HepG2 (cell line): ENCODE data around the gene NRL. TPM values are rescaled to one million over a fixed set of nuclear protein-coding genes. Genes with fewer than 3 reads are reported as not detected.

ENCODE experiments used
- AHR ChIP-seq: IDR thresholded peaks from 2 replicates; pipeline ENCODE4 v1.6.1; 2018; ENCODE audit warnings: missing genetic modification reagents, missing compliant biosample characterization
- AKNA ChIP-seq: sonication (generic); formaldehyde crosslinking; IDR thresholded peaks from 2 replicates; pipeline ENCODE4 v1.4.0; 2020; ENCODE audit warnings: missing genetic modification reagents, borderline replicate concordance
- ATM ChIP-seq: fragments of 450-650 bp; IDR thresholded peaks from 2 replicates; pipeline ENCODE4 v1.7.1; 2017; ENCODE audit warnings: mild to moderate bottlenecking, borderline replicate concordance
- EEA1 ChIP-seq: sonication (generic); formaldehyde crosslinking; IDR thresholded peaks from 2 replicates; pipeline ENCODE4 v1.5.1; 2020; ENCODE audit warnings: mild to moderate bottlenecking, missing genetic modification reagents, borderline replicate concordance
- ELF3 ChIP-seq: IDR thresholded peaks from 2 replicates; pipeline ENCODE4 v1.6.1; 2016; ENCODE audit warnings: missing genetic modification reagents, missing compliant biosample characterization
- ETS1 ChIP-seq: sonication (generic); formaldehyde crosslinking; IDR thresholded peaks from 2 replicates; pipeline ENCODE4 v1.4.0; 2020; ENCODE audit warnings: missing genetic modification reagents
- HCFC1 ChIP-seq: fragments of 150-350 bp; IDR thresholded peaks from 2 replicates; pipeline ENCODE4 v1.6.1; 2014; ENCODE audit warnings: low read depth, low read length
- HNF1A ChIP-seq, 2 experiments: sonication (generic) in 1 of 2; formaldehyde crosslinking in 1 of 2; IDR thresholded peaks; 2 replicates each; pipeline versions ENCODE4 v1.4.0 to v1.6.1; 2016 to 2020; ENCODE audit warnings: borderline replicate concordance in 1 of 2, low read depth in 1 of 2, mild to moderate bottlenecking in 1 of 2, missing genetic modification reagents in 1 of 2
- IRF2 ChIP-seq: IDR thresholded peaks from 2 replicates; pipeline ENCODE4 v1.6.1; 2018; ENCODE audit warnings: missing genetic modification reagents, missing compliant biosample characterization
- MEF2D ChIP-seq: sonication (generic); formaldehyde crosslinking; IDR thresholded peaks from 2 replicates; pipeline ENCODE4 v1.5.1; 2020; ENCODE audit warnings: mild to moderate bottlenecking, missing genetic modification reagents
- RFX1 ChIP-seq: fragments of 450-650 bp; IDR thresholded peaks from 2 replicates; pipeline ENCODE4 v1.6.1; 2017
- ZNF121 ChIP-seq: sonication (generic); formaldehyde crosslinking; IDR thresholded peaks from 2 replicates; pipeline ENCODE4 v1.5.0; 2020; ENCODE audit warnings: mild to moderate bottlenecking, missing genetic modification reagents
- ZNF124 ChIP-seq: sonication (generic); formaldehyde crosslinking; IDR thresholded peaks from 2 replicates; pipeline ENCODE4 v1.4.0; 2020; ENCODE audit warnings: missing genetic modification reagents
- ZNF224 ChIP-seq: sonication (generic); formaldehyde crosslinking; IDR thresholded peaks from 2 replicates; pipeline ENCODE4 v1.5.0; 2020; ENCODE audit warnings: mild to moderate bottlenecking, missing genetic modification reagents
- ZNF225 ChIP-seq: sonication (generic); formaldehyde crosslinking; IDR thresholded peaks from 2 replicates; pipeline ENCODE4 v1.4.0; 2020; ENCODE audit warnings: mild to moderate bottlenecking, missing genetic modification reagents
- ZNF577 ChIP-seq: sonication (generic); formaldehyde crosslinking; IDR thresholded peaks from 2 replicates; pipeline ENCODE4 v1.4.0; 2020; ENCODE audit warnings: mild to moderate bottlenecking, low read depth, missing genetic modification reagents, borderline replicate concordance
- ZNF605 ChIP-seq: sonication (generic); formaldehyde crosslinking; IDR thresholded peaks from 2 replicates; pipeline ENCODE4 v1.8.0; 2022; ENCODE audit warnings: mild to moderate bottlenecking, missing genetic modification reagents
- ZNF619 ChIP-seq: sonication (generic); formaldehyde crosslinking; IDR thresholded peaks from 2 replicates; pipeline ENCODE4 v1.4.0; 2020; ENCODE audit warnings: mild to moderate bottlenecking, missing genetic modification reagents
- ZZZ3 ChIP-seq: sonication (generic); formaldehyde crosslinking; IDR thresholded peaks from 2 replicates; pipeline ENCODE4 v1.4.0; 2020; ENCODE audit warnings: missing genetic modification reagents, mild to moderate bottlenecking, borderline replicate concordance
- polyA plus RNA-seq, 8 experiments: library from polyadenylated mRNA; depleted of rRNA in 3 of 8; stranded (reverse) in 7 of 8; unstranded in 1 of 8; fragments of >200 nt; fragmentation: Illumina TruSeq in 4 of 8; extraction: Trizol in 4 of 8; gene quantifications; 2 replicates each; pipeline versions ENCODE4 v1.2.1 to v1.2.3, GENCODE V29; 2011 to 2016; ENCODE audit warnings: low read depth in 4 of 8, missing spikeins in 1 of 8, mixed read lengths in 1 of 8; ENCODE audit not compliant: insufficient read depth in 1 of 8
- total RNA-seq, 5 experiments: library from RNA; depleted of rRNA; stranded (reverse); fragments of >200 nt; fragmentation: Illumina TruSeq; extraction: Trizol; gene quantifications; 2 replicates each; pipeline ENCODE4 v1.2.3, GENCODE V29; 2016; ENCODE audit warnings: low read depth in 1 of 5

NRL gene
- total and polyA plus RNA-seq, 2 of the 13 experiments (the other 11 are each of a cell fraction or from before 2014, with no cell fraction given): 2.5 to 4.7 TPM

- TF ChIP-seq ELF3 (CRISPR knock-in tag) (peak; percentile 70; the same call in 1 of the 2 replicates), ZNF577 (CRISPR knock-in tag) (no peak), MEF2D (CRISPR knock-in tag) (peak; percentile 74; the same call in 1 of the 2 replicates), ZNF605 (CRISPR knock-in tag) (peak; percentile 74; the same call in 1 of the 2 replicates), AKNA (CRISPR knock-in tag) (no peak), HCFC1 (no peak), ZNF121 (no peak), ZNF124 (CRISPR knock-in tag) (0 out of 2 replicates have a peak, but pooled peaks have one; percentile 76), RFX1 (no peak), EEA1 (CRISPR knock-in tag) (peak; percentile 13; the same call in 1 of the 2 replicates), ETS1 (no peak), ZZZ3 (CRISPR knock-in tag) (no peak), AHR (CRISPR knock-in tag) (no peak; the same call in 1 of the 2 replicates), HNF1A (IDR thresholded peaks at IDR 0.05; ENCODE audit: low read depth) (no peak), HNF1A (CRISPR knock-in tag; IDR thresholded peaks at IDR 0.05; ENCODE audit: borderline replicate concordance) (no peak), ZNF619 (peak; percentile 67), ZNF224 (CRISPR knock-in tag) (0 out of 2 replicates have a peak, but pooled peaks have one; percentile 21), ZNF225 (CRISPR knock-in tag) (no peak; the same call in 1 of the 2 replicates), ATM (no peak), IRF2 (peak; percentile 88)
Measured at GRCh38 chr14:24058260-24058950, 56.3 kb downstream of the NRL start (continued).
